MM.1S (cell line): Measurements from ENCODE around the gene SYNDIG1.

Source experiments
- DNase-seq: peaks from one replicate; pipeline ENCODE4 v3.0.0-alpha.2; 2015
- H2AFZ ChIP-seq: fragments of 300-600 bp; sonication (generic); 2 replicates; pipeline ENCODE4 v1.6.0; 2016; ENCODE audit warnings: antibody characterized with exemption, low read length
- H3F3A ChIP-seq: fragments of 300-600 bp; sonication (generic); 2 replicates; pipeline ENCODE4 v1.6.1; 2016; ENCODE audit warnings: mild to moderate bottlenecking, antibody characterized with exemption, low read length, moderate library complexity, mixed read lengths; ENCODE audit not compliant: insufficient read depth
- H3K27ac ChIP-seq: fragments of 300-600 bp; sonication (generic); 2 replicates; pipeline ENCODE4 v1.5.1; 2016; ENCODE audit warnings: mild to moderate bottlenecking, low read length
- H3K27me3 ChIP-seq: fragments of 300-600 bp; sonication (generic); replicated peaks from 2 replicates; pipeline ENCODE4 v1.6.0; 2016; ENCODE audit warnings: low read length; ENCODE audit not compliant: insufficient read depth
- H3K36me3 ChIP-seq: fragments of 300-600 bp; sonication (generic); replicated peaks from 2 replicates; pipeline ENCODE4 v1.6.1; 2016; ENCODE audit warnings: mild to moderate bottlenecking, low read length, mixed read lengths; ENCODE audit not compliant: insufficient read depth
- H3K4me1 ChIP-seq: fragments of 300-600 bp; sonication (generic); 2 replicates; pipeline ENCODE4 v1.6.1; 2016; ENCODE audit warnings: low read length, mixed read lengths
- H3K4me2 ChIP-seq: fragments of 300-600 bp; sonication (generic); 2 replicates; pipeline ENCODE4 v1.6.0; 2016; ENCODE audit warnings: low read depth, low read length
- H3K4me3 ChIP-seq: fragments of 300-600 bp; sonication (generic); 2 replicates; pipeline ENCODE4 v1.5.1; 2016; ENCODE audit warnings: low read length, mixed read lengths
- H3K79me2 ChIP-seq: fragments of 300-600 bp; sonication (generic); 2 replicates; pipeline ENCODE4 v1.6.1; 2016; ENCODE audit warnings: mixed run types, low read length, mixed read lengths
- H3K9ac ChIP-seq: fragments of 300-600 bp; sonication (generic); 2 replicates; pipeline ENCODE4 v1.6.1; 2016; ENCODE audit warnings: low read length, mixed read lengths
- H3K9me2 ChIP-seq: fragments of 300-600 bp; sonication (generic); replicated peaks from 2 replicates; pipeline ENCODE4 v1.6.1; 2016; ENCODE audit warnings: mild to moderate bottlenecking, low read length, mixed read lengths; ENCODE audit not compliant: insufficient read depth
- H3K9me3 ChIP-seq: fragments of 300-600 bp; sonication (generic); replicated peaks from 2 replicates; pipeline ENCODE4 v1.6.1; 2016; ENCODE audit warnings: mild to moderate bottlenecking, low read length, mixed read lengths; ENCODE audit not compliant: insufficient read depth
- H4K20me1 ChIP-seq: fragments of 300-600 bp; sonication (generic); 2 replicates; pipeline ENCODE4 v1.6.1; 2016; ENCODE audit warnings: mild to moderate bottlenecking, low read length, moderate library complexity, mixed read lengths; ENCODE audit not compliant: insufficient read depth
- CTCF ChIP-seq: fragments of 300-600 bp; sonication (generic); IDR thresholded peaks from 2 replicates; pipeline ENCODE4 v1.5.1; 2016; ENCODE audit warnings: antibody characterized with exemption, low read length, mixed read lengths
- EZH2 ChIP-seq: fragments of 300-600 bp; sonication (generic); optimal IDR thresholded peaks from 2 replicates; pipeline ENCODE3; 2017; ENCODE audit warnings: low read depth, mild to moderate bottlenecking, antibody characterized with exemption, low read length, mixed read lengths
- EZH2phosphoT487 ChIP-seq: fragments of 300-600 bp; sonication (generic); IDR thresholded peaks from 2 replicates; pipeline ENCODE4 v1.6.1; 2018; ENCODE audit warnings: antibody characterized with exemption, low read length

Gene SYNDIG1

GRCh38 chr20:24651976-24652345, 182.5 kb downstream of the SYNDIG1 start:
- no peaks in the 10 kb centered on the region for H3K36me3 ChIP-seq
- H3F3A ChIP-seq, result no peaks in the 10 kb centered on the region
- no peaks in the 10 kb centered on the region for H3K4me1 ChIP-seq
- H3K9me3 ChIP-seq, result no peaks in the 10 kb centered on the region
- H3K9ac ChIP-seq, result no peak overlapping the region
- no peak overlapping the region for H2AFZ ChIP-seq
- no peak overlapping the region for H3K4me2 ChIP-seq
- H3K27ac ChIP-seq, result no peak overlapping the region
- no peaks in the 10 kb centered on the region for H3K9me2 ChIP-seq
- no peak overlapping the region for H3K4me3 ChIP-seq
- TF ChIP-seq EZH2 (no peak), EZH2phosphoT487 (no peak), CTCF (no peak)
- H3K79me2 ChIP-seq, result no peaks in the 10 kb centered on the region
- no peak for DNase-seq
- no peaks in the 10 kb centered on the region for H3K27me3 ChIP-seq
- no peaks in the 10 kb centered on the region for H4K20me1 ChIP-seq

- Histone ChIP-seq H4K20me1 (no peaks in the 10 kb centered on the region), H3K9me3 (no peaks in the 10 kb centered on the region), H3K27me3 (no peaks in the 10 kb centered on the region), H3K4me2 (no peak overlapping the region), H3K79me2 (no peaks in the 10 kb centered on the region), H3K4me1 (no peaks in the 10 kb centered on the region), H3K36me3 (no peaks in the 10 kb centered on the region), H3K9ac (no peak overlapping the region), H2AFZ (no peak overlapping the region), H3K4me3 (no peak overlapping the region), H3K27ac (no peak overlapping the region), H3F3A (no peaks in the 10 kb centered on the region), H3K9me2 (no peaks in the 10 kb centered on the region)
- no peak for TF ChIP-seq EZH2phosphoT487
- TF ChIP-seq EZH2, result no peak
- TF ChIP-seq CTCF, result no peak
- no peak for DNase-seq
Observed at GRCh38 chr20:24653306-24653705, 183.9 kb downstream of the SYNDIG1 start.

- Histone ChIP-seq H3K9me2 (no peaks in the 10 kb centered on the region), H3K4me2 (no peak overlapping the region), H3K36me3 (no peaks in the 10 kb centered on the region), H3F3A (no peaks in the 10 kb centered on the region), H4K20me1 (no peaks in the 10 kb centered on the region), H3K9me3 (no peaks in the 10 kb centered on the region), H3K27ac (no peak overlapping the region), H3K79me2 (no peaks in the 10 kb centered on the region), H3K9ac (no peak overlapping the region), H3K4me1 (no peaks in the 10 kb centered on the region), H3K4me3 (no peak overlapping the region), H2AFZ (no peak overlapping the region), H3K27me3 (no peaks in the 10 kb centered on the region)
- no peak for DNase-seq
- no peak for TF ChIP-seq CTCF
- no peak for TF ChIP-seq EZH2
- TF ChIP-seq EZH2phosphoT487, result no peak
Observed at GRCh38 chr20:24654425-24654824, 185.0 kb downstream of the SYNDIG1 start.
